ENCODE measurements around the gene FMC1. TPM values are rescaled to one million over a fixed set of nuclear protein-coding genes. Genes with fewer than 3 reads are reported as not detected.

Gene FMC1
- total RNA-seq, result 5.6 and 6.5 TPM in 2 replicates

GRCh38 chr7:139341058-139341775, at the start of gene FMC1:
Gene FMC1 (plus strand): TSS chr7:139341337. CDS start chr7:139341385, 48 bp downstream.

DNA sequence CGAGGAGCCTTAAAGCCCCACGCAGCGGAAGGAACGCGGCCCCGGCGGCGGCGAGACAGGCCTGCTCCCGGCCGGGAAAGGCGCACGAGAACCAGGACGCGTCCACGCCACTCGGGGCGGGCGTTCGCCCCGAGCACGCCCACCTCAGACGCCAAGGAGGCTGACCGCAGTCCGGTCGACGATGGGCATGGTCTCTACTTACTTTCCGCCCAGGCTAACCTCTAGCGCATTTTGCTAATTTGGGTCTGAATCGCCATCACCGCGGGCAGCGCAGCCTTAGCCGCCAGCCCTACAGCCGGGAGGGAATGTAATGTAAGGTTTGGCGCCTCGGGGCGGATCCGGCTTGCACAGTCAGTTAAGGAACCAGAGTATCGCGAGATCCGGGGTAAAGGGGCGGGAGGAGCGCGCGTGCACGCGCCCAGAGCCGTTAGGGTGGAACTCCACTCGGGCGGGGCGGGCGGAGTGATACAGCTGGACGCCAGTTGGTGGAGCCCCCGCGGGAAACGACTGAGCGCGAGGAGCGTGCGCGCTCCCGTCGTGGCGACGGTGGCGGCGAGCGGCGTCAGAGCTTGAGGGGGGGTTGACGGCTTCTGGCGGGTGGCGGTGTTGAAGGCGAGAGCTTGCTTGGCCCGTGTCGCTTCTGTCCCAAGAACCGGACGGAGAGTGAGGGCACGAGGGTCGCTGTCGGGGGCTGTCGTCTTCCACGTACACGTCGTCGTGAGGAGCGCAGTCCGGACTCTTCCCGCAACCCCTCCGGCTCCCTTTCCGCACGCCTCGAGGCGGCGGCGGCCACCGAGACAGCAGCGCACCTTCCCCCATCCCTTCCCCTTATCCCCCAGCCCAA, 18.5 kb downstream of the FMC1 start, which contains the start of gene LUC7L2:
Gene LUC7L2 (plus strand): TSS at position 529 of the 844 bp plus-strand sequence. CDS start 368 bp downstream, outside the sequence.

Small RNAs within 50 kb of the gene (small RNA-seq; reads per million reads assigned to genes)
- not detected for gene RNU6-206P

Other genes starting within 250 kb of the FMC1 start
- gene ZC3HAV1, start 231.6 kb upstream of the FMC1 start, total RNA-seq, result 58.1 and 60.5 TPM in 2 replicates
- gene UBN2, start 110.1 kb upstream of the FMC1 start, total RNA-seq, result 5.9 and 8.0 TPM in 2 replicates
- gene LUC7L2, start 18.6 kb downstream of the FMC1 start, total RNA-seq, result 41.8 and 60.4 TPM in 2 replicates
- gene KLRG2, start 142.3 kb downstream of the FMC1 start, total RNA-seq, result not detected in 2 replicates
- not detected in 2 replicates for gene CLEC2L, start 182.3 kb downstream of the FMC1 start, total RNA-seq

All from vein endothelial cell (primary cell).